Astrocyte of the cerebellum (primary cell): Measurements from ENCODE around the gene MTRF1.
A peak's percentile ranks its signal among the peaks of the same experiment; 100 is the strongest.

Source experiments
- DNase-seq: peaks from one replicate; pipeline ENCODE4 v3.0.0-alpha.2; 2011; ENCODE audit warnings: low read depth
- H3K4me3 ChIP-seq: 2 replicates; pipeline ENCODE4 v1.5.1; 2011; ENCODE audit warnings: mild to moderate bottlenecking, low read depth, low read length, moderate library complexity
- in situ Hi-C: cut with HindIII; loops from 2 replicates; pipeline ENCODE4 v1.10.0; 2017; ENCODE audit warnings: low sequenced_read_pairs
- TF ChIP-seq, protein P1 (sequence below): IDR thresholded peaks from 2 replicates; pipeline ENCODE4 v1.5.1; 2012; ENCODE audit warnings: low read length, low read depth, moderate library complexity, mild to moderate bottlenecking; ENCODE audit errors: missing control alignments

MTRF1 gene

DNA sequence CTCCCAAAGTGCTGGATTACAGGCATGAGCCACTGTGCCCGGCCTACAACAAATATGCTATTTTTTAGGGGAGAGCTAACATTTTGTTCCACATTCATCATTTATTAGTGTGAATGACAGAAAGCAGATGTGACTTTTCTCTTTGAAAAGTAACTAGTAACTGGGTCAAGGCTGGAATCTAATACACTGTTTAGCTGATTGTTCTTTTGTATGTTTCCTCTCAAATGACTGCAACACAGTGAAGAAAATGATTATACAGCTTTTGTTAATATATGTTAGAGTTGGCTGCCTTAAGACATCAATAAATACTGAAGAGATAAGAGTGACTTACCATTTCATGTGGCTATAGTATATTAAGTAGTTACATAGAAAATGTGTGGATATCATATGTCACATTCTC is 27.0 kb downstream of the MTRF1 start:
- in situ Hi-C loops, result no loop called here

GRCh38 chr13:41232578-41233480 is 30.5 kb downstream of the MTRF1 start:
- no peak for DNase-seq
- in situ Hi-C loops, result no loop called here
- no peak overlapping the region for H3K4me3 ChIP-seq
- TF ChIP-seq, protein P1, sequence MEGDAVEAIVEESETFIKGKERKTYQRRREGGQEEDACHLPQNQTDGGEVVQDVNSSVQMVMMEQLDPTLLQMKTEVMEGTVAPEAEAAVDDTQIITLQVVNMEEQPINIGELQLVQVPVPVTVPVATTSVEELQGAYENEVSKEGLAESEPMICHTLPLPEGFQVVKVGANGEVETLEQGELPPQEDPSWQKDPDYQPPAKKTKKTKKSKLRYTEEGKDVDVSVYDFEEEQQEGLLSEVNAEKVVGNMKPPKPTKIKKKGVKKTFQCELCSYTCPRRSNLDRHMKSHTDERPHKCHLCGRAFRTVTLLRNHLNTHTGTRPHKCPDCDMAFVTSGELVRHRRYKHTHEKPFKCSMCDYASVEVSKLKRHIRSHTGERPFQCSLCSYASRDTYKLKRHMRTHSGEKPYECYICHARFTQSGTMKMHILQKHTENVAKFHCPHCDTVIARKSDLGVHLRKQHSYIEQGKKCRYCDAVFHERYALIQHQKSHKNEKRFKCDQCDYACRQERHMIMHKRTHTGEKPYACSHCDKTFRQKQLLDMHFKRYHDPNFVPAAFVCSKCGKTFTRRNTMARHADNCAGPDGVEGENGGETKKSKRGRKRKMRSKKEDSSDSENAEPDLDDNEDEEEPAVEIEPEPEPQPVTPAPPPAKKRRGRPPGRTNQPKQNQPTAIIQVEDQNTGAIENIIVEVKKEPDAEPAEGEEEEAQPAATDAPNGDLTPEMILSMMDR, result no peak

More for the DNA sequence above, 27.0 kb downstream of the MTRF1 start:
- DNase-seq, result no peak
- TF ChIP-seq, protein P1, result no peak
- H3K4me3 ChIP-seq, result no peak overlapping the region

DNA sequence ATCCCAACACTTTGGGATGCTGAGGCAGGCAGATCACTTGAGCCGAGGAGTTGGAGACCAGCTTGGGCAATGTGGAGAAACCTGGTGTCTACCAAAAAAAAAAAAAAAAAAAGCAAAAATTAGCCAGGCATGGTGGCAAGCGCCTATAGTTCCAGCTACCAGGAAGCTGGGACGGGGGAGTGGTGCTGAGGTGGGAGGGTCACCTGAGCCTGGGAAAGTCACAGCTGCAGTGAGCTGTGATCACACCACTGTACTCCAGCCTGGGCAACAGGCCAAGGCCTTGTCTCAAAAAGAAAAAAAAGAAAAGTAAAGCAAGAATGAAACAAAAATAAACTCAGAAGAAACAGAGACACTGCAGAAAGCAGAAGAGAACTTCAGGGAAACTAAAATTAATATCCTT is 31.6 kb downstream of the MTRF1 start:
- in situ Hi-C loops, result no loop called here
- DNase-seq, result no peak
- no peak overlapping the region for H3K4me3 ChIP-seq
- TF ChIP-seq, protein P1, result no peak

GRCh38 chr13:41231025-41231677 is 32.2 kb downstream of the MTRF1 start:
- H3K4me3 ChIP-seq, result no peak overlapping the region
- TF ChIP-seq, protein P1, result no peak
- in situ Hi-C loops, result no loop called here
- DNase-seq, result no peak

DNA sequence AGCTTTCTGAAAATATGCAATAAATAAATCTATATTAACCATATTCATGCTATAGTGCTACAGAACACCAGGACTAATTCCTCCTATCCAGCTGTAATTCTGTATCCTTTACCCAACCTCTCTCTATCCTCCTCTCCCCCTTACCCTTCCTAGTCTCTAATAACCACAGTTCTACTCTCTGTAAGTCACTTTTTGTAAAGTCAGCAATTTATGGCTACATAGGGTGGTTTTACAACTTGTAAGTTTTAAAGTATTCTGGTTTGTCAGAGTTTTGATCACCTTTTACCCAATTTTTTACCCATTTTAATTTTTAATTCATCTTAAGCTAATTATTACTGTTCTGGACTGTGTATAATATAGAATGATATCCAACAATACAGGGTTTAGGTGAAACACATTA is 34.0 kb downstream of the MTRF1 start:
- TF ChIP-seq, protein P1, result no peak
- in situ Hi-C loops, result no loop called here
- H3K4me3 ChIP-seq, result no peak overlapping the region
- no peak for DNase-seq

DNA sequence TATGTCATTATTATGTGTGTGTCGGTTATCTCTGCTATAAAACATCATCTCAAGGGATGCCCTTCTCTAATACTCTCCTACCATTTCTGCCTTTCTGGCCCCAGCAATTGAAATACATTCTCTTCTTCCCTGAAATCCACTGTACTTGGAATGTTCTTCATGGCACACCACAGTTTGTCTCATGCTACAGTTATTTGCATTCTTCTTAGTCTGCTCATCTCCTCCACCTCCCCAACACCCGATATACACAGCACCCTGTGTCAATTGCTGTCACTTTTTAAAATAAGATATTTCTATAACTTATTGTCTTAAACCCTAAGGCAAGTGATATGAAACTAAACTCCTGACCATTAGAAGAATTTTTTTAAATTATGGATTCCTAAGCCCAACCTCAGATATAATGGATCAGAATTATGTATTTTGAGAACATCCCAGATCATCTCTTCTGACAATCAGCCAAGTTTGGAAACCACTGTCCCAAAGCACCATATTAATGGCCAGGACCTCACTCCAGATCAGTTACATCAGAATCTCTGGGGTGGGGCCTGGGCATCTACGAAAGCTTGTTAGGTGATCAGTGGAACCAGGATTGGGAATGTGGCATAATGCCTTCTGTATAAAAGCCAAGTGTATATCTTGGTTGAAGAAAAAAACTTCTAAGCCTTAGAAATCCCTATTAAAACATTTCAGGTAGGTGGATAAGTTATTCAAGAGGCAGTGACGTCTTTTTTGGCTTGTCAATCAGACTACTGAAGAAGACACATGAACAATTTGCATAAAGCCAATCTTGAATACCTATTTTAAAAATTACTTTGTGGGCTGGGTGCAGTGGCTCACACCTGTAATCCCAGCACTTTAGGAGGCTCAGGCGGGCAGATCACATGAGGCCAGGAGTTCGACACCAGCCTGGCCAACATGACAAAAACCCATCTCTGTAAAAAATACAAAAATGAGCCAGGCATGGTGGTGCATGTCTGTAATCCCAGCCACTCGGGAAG is 39.0 kb downstream of the MTRF1 start:
- H3K4me3 ChIP-seq, result no peak overlapping the region
- in situ Hi-C loops, result no loop called here
- TF ChIP-seq, protein P1, result no peak
- peak; percentile 20 for DNase-seq
